ENCODE measurements around the gene ZNRF3.

- TF ChIP-seq EZH2 (IDR thresholded peaks at IDR 0.05; ENCODE audit: borderline replicate concordance, insufficient read depth, low read depth, low read length, poor library complexity, severe bottlenecking), result no peak
- TF ChIP-seq, protein P1, sequence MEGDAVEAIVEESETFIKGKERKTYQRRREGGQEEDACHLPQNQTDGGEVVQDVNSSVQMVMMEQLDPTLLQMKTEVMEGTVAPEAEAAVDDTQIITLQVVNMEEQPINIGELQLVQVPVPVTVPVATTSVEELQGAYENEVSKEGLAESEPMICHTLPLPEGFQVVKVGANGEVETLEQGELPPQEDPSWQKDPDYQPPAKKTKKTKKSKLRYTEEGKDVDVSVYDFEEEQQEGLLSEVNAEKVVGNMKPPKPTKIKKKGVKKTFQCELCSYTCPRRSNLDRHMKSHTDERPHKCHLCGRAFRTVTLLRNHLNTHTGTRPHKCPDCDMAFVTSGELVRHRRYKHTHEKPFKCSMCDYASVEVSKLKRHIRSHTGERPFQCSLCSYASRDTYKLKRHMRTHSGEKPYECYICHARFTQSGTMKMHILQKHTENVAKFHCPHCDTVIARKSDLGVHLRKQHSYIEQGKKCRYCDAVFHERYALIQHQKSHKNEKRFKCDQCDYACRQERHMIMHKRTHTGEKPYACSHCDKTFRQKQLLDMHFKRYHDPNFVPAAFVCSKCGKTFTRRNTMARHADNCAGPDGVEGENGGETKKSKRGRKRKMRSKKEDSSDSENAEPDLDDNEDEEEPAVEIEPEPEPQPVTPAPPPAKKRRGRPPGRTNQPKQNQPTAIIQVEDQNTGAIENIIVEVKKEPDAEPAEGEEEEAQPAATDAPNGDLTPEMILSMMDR (IDR thresholded peaks at IDR 0.05), result no peak
Observed at GRCh38 chr22:28969401-28970168, 86.2 kb downstream of the ZNRF3 start.
